PC-3 (cell line): ENCODE data around the gene AHDC1. TPM values are rescaled to one million over a fixed set of nuclear protein-coding genes. Genes with fewer than 3 reads are reported as not detected.

Experiments used
- ATAC-seq: fragments of 200-7000 bp; cut with Tn5 transposase; 2 replicates; pipeline ENCODE4 v1.9.1; 2020; ENCODE audit warnings: mild to moderate bottlenecking, moderate library complexity
- BruUV-seq: library from RNA; stranded (reverse); fragments of 400-500 nt; replicated peaks from 2 replicates; lab custom pipeline; 2021; lab: Mats Ljungman, UMichigan
- CTCF ChIA-PET: fragments of 300-600 bp; sonication (Branson Sonifier 250); formaldehyde crosslinking; loops from one replicate; lab custom pipeline; 2022; ENCODE audit warnings: antibody characterized with exemption; lab: Charles Lee
- POLR2A ChIA-PET: fragments of 300-600 bp; sonication (Branson Sonifier 250); formaldehyde crosslinking; loops from one replicate; lab custom pipeline; 2022; ENCODE audit warnings: antibody characterized with exemption; ENCODE audit not compliant: unreplicated experiment; lab: Charles Lee
- DNase-seq: peaks from one replicate; pipeline ENCODE4 v3.0.0-alpha.2; 2015
- H2AFZ ChIP-seq: fragments of 300-600 bp; sonication (generic); 2 replicates; pipeline ENCODE4 v1.6.0; 2016; ENCODE audit warnings: antibody characterized with exemption, low read length
- H3F3A ChIP-seq: fragments of 300-600 bp; sonication (generic); one replicate; pipeline ENCODE4 v1.6.0; 2017; ENCODE audit warnings: antibody characterized with exemption, low read length, control low read depth, mild to moderate bottlenecking; ENCODE audit not compliant: unreplicated experiment
- H3K27ac ChIP-seq: fragments of 300-600 bp; sonication (generic); 2 replicates; pipeline ENCODE4 v1.5.1; 2016; ENCODE audit warnings: mild to moderate bottlenecking, low read length
- H3K27me3 ChIP-seq: fragments of 300-600 bp; sonication (generic); 2 replicates; pipeline ENCODE4 v1.6.1; 2016; ENCODE audit warnings: low read length, mixed read lengths
- H3K36me3 ChIP-seq: fragments of 300-600 bp; sonication (generic); 2 replicates; pipeline ENCODE4 v1.6.1; 2016; ENCODE audit warnings: low read depth, mixed run types, low read length, mixed read lengths
- H3K4me1 ChIP-seq: fragments of 300-600 bp; sonication (generic); 2 replicates; pipeline ENCODE4 v1.5.1; 2016; ENCODE audit warnings: low read length; ENCODE audit not compliant: insufficient read depth
- H3K4me2 ChIP-seq: fragments of 300-600 bp; sonication (generic); 2 replicates; pipeline ENCODE4 v1.6.0; 2016; ENCODE audit warnings: low read length
- H3K4me3 ChIP-seq: fragments of 300-600 bp; sonication (generic); 2 replicates; pipeline ENCODE4 v1.5.1; 2016; ENCODE audit warnings: mild to moderate bottlenecking, low read length, mixed read lengths
- H3K79me2 ChIP-seq: fragments of 300-600 bp; sonication (generic); 2 replicates; pipeline ENCODE4 v1.6.1; 2017; ENCODE audit warnings: low read length, mixed read lengths
- H3K9ac ChIP-seq: fragments of 300-600 bp; sonication (generic); 2 replicates; pipeline ENCODE4 v1.6.0; 2016; ENCODE audit warnings: mild to moderate bottlenecking, low read length
- H3K9me2 ChIP-seq: fragments of 300-600 bp; sonication (generic); replicated peaks from 2 replicates; pipeline ENCODE4 v1.6.1; 2016; ENCODE audit warnings: mixed run types, low read length, mixed read lengths
- H3K9me3 ChIP-seq: fragments of 300-600 bp; sonication (generic); 2 replicates; pipeline ENCODE4 v1.6.1; 2016; ENCODE audit warnings: low read length, mixed read lengths
- H4K20me1 ChIP-seq: fragments of 300-600 bp; sonication (generic); 2 replicates; pipeline ENCODE4 v1.6.1; 2016; ENCODE audit warnings: low read length, mixed read lengths
- EZH2 ChIP-seq: fragments of 300-600 bp; sonication (generic); IDR thresholded peaks from one replicate; pipeline ENCODE4 v1.6.1; 2017; ENCODE audit warnings: antibody characterized with exemption, mild to moderate bottlenecking, low read length; ENCODE audit not compliant: unreplicated experiment
- EZH2phosphoT487 ChIP-seq: fragments of 300-600 bp; sonication (generic); IDR thresholded peaks from 2 replicates; pipeline ENCODE4 v1.6.1; 2018; ENCODE audit warnings: mild to moderate bottlenecking, antibody characterized with exemption, low read length, borderline replicate concordance
- intact Hi-C: fragments of 100-400 bp; cut with micrococcal nuclease; formaldehyde crosslinking; loops from 2 replicates; pipeline ENCODE4 v1.9.0; 2023
- total RNA-seq: library from RNA; depleted of rRNA; stranded (reverse); fragments of >200 nt; gene quantifications from 2 replicates; pipeline ENCODE4 v1.2.3, GENCODE V29; 2014
- TF ChIP-seq, protein P1 (sequence below): fragments of 300-600 bp; sonication (generic); conservative IDR thresholded peaks from 2 replicates; pipeline ENCODE4 v1.5.1; 2017; ENCODE audit warnings: antibody characterized with exemption, low read depth, mild to moderate bottlenecking, low read length

Gene AHDC1
- total RNA-seq, 1 experiment from 2014 or later: 15.2 TPM

DNA sequence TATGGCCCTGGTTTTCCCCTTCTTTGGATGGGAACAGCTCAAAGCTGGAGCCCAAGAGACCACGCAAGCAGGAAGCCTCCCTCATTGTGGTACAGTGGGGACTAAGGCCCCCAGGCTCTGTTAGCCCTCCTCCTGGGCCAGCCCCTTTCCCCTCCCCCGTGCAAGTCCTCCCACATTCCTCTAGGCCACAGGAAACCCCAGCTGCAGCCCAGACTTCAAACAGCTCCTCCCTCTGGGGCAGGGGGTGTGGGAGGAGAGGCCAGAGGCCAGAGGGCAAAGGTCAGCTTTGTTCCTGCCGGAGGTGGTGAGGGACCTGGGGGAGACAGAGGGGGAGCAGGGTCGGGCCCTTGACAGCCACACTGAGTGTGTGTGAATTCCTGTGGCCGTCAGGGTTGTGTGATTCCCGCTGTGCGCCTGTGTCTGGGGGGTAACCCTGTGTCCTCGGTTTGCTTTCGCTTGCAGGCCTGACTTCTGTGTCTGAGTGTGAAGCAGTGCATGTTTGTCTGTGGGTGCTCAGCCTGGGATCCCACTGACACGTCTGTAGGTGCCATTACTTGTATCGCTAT, 3.4 kb upstream of the AHDC1 start:
- H3K9ac ChIP-seq: no peak overlapping the region
- intact Hi-C loops: loop anchor here (5.0 to 10.0 kb wide), 2 partner anchors 190 to 303 kb away; no protein-coding TSS in a partner anchor
- peaks cover 2% of the 10 kb centered on the region; the same call in 1 of the 2 replicates for H4K20me1 ChIP-seq
- no peak overlapping the region for H2AFZ ChIP-seq
- H3K9me2 ChIP-seq: no peaks in the 10 kb centered on the region
- no peak overlapping the region for H3K4me3 ChIP-seq
- CTCF ChIA-PET: interaction anchor here (0.6 to 1.5 kb wide), 3 partner anchors 50 to 88 kb away, joined by 3 to 11 read pairs (median 6); no protein-coding TSS in a partner anchor
- H3K4me1 ChIP-seq: peaks cover 12% of the 10 kb centered on the region
- H3K79me2 ChIP-seq: peaks cover 13% of the 10 kb centered on the region
- ATAC-seq (no peak), DNase-seq (no peak)
- H3K27me3 ChIP-seq: no peaks in the 10 kb centered on the region
- no peak overlapping the region for H3K4me2 ChIP-seq
- no peak for TF ChIP-seq EZH2
- TF ChIP-seq, protein P1, sequence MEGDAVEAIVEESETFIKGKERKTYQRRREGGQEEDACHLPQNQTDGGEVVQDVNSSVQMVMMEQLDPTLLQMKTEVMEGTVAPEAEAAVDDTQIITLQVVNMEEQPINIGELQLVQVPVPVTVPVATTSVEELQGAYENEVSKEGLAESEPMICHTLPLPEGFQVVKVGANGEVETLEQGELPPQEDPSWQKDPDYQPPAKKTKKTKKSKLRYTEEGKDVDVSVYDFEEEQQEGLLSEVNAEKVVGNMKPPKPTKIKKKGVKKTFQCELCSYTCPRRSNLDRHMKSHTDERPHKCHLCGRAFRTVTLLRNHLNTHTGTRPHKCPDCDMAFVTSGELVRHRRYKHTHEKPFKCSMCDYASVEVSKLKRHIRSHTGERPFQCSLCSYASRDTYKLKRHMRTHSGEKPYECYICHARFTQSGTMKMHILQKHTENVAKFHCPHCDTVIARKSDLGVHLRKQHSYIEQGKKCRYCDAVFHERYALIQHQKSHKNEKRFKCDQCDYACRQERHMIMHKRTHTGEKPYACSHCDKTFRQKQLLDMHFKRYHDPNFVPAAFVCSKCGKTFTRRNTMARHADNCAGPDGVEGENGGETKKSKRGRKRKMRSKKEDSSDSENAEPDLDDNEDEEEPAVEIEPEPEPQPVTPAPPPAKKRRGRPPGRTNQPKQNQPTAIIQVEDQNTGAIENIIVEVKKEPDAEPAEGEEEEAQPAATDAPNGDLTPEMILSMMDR: no peak
- no peak for TF ChIP-seq EZH2phosphoT487
- POLR2A ChIA-PET: interaction anchor here (0.6 kb wide), 1 partner anchor 105 kb away, joined by 19 read pairs; no protein-coding TSS in a partner anchor
- BruUV-seq: no TSS peak
- H3K27ac ChIP-seq: no peak overlapping the region
- H3F3A ChIP-seq: no peaks in the 10 kb centered on the region
- H3K36me3 ChIP-seq: no peaks in the 10 kb centered on the region
- no peaks in the 10 kb centered on the region for H3K9me3 ChIP-seq

DNA sequence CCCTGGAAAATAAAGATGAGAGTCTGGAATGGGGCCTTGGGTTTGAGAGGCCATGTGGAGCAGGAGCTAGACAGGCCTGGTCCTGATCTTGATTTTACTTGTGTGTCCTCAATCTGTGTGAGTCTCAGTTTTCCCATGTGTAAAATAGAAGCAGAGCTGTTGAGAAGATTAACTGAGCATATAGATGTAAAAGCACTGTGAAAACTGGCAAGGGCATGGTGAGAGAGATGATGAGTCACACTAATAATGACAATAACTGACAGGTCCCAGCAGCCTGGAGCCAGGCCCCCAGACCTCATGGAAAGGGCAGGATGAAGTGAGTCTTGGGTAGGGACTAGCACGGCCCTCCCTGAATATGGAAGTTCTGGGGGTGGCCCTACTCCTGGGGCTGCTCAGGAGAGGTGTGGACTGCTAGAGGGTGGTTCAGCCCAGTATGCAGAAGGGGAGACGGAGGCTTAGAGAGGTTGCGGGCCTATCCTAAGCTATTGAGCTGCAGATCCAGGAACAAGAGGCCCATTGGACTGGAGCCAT, 2.8 kb upstream of the AHDC1 start:
- Histone ChIP-seq H4K20me1 (peaks cover 7% of the 10 kb centered on the region), H3K36me3 (no peaks in the 10 kb centered on the region), H3K4me3 (no peak overlapping the region), H3K9me3 (no peaks in the 10 kb centered on the region), H3K27me3 (no peaks in the 10 kb centered on the region), H2AFZ (no peak overlapping the region), H3K27ac (0 out of 2 replicates have a peak overlapping the region, but pooled peaks have one; percentile 2), H3K9ac (no peak overlapping the region), H3F3A (no peaks in the 10 kb centered on the region), H3K9me2 (no peaks in the 10 kb centered on the region), H3K4me2 (0 out of 2 replicates have a peak overlapping the region, but pooled peaks have one; percentile 21), H3K79me2 (peaks cover 19% of the 10 kb centered on the region), H3K4me1 (peaks cover 13% of the 10 kb centered on the region)
- intact Hi-C loops: loop anchor here (1.0 to 10.0 kb wide), 3 partner anchors 189 to 302 kb away; no protein-coding TSS in a partner anchor
- ATAC-seq (peak; percentile 13; the same call in 1 of the 2 replicates), DNase-seq (peak; percentile 52)
- ChIA-PET POLR2A (interaction anchor here (0.6 kb wide), 1 partner anchor 104 kb away, joined by 19 read pairs; no protein-coding TSS in a partner anchor), CTCF (interaction anchor here (0.6 to 1.5 kb wide), 3 partner anchors 50 to 87 kb away, joined by 3 to 11 read pairs (median 6); no protein-coding TSS in a partner anchor)
- TF ChIP-seq EZH2phosphoT487 (no peak), EZH2 (no peak)
- TF ChIP-seq, protein P1: peak; percentile 12; the same call in 1 of the 2 replicates
- BruUV-seq: no TSS peak
